Measurements from ENCODE around the gene TBL1X.

Gene TBL1X

DNA sequence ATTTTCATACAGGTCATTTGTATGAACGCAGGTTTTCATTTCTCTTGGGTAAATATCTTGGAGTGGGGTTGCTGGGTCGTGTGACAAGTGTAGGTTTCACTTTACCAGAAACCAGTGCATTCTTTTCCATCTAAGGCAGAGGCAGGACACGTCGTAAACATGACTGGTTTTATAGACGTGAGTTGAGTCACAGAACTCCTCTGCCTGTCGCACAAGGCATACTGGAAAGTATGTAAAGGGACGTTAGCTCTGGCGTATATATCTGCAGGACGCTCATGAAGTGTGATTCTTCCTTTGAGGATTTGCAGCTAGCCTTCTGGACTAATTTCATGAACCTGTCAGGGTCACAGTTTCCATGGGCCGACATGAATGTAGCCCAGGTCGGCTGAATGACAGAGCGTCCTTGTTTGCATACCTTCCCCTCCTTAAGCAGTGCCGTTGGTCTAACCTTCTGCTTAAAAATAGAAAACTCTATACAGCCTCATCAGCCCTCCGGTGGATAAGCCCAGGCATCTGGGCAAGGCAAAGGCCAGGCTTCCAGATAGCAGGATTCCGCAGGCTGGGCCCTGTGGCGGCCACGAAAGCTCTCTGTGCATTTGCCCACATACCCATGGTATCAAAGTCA lies 194.8 kb downstream of the TBL1X start:
- Histone ChIP-seq H3K27ac (no peak overlapping the region), H4K20me1 (no peaks in the 10 kb centered on the region), H3K4me3 (no peak overlapping the region), H3K9ac (no peak overlapping the region), H3K36me3 (peaks cover 82% of the 10 kb centered on the region), H3K27me3 (no peaks in the 10 kb centered on the region), H3K4me1 (peaks cover 15% of the 10 kb centered on the region), H3K9me3 (0 out of 2 replicates have a peak, but pooled peaks cover 4% of the 10 kb centered on the region), H3K4me2 (no peak overlapping the region)
- TF ChIP-seq Cebpa-rat (IDR thresholded peaks at IDR 0.05) = no peak

DNA sequence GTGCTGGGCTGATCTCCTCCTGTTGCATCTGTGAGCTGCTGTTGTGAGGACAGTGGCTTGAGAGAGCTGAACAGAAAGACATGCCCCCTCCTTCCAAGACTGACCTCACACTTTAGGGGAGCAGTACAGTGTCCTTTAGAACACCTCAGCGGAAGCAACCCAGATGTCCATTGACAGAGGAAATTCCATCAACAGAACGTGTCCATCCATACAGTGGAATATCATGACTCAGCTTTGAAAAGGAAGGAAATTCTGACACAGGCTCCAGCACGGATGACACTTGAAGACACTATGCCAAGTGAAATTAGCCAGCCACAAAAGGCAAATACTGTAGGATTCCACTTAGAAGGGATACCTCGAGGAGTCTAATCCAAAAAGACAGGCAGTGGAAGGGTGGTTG lies 197.3 kb downstream of the TBL1X start:
- H3K27me3 ChIP-seq = no peaks in the 10 kb centered on the region
- no peak for TF ChIP-seq Cebpa-rat (IDR thresholded peaks at IDR 0.05)
- H4K20me1 ChIP-seq = no peaks in the 10 kb centered on the region
- H3K4me1 ChIP-seq = peaks cover 8% of the 10 kb centered on the region; the same call in 1 of the 2 replicates
- no peak overlapping the region for H3K4me2 ChIP-seq
- 0 out of 2 replicates have a peak, but pooled peaks cover 12% of the 10 kb centered on the region for H3K9me3 ChIP-seq
- no peak overlapping the region for H3K4me3 ChIP-seq
- peaks cover 63% of the 10 kb centered on the region for H3K36me3 ChIP-seq
- no peak overlapping the region for H3K9ac ChIP-seq
- no peak overlapping the region for H3K27ac ChIP-seq

DNA sequence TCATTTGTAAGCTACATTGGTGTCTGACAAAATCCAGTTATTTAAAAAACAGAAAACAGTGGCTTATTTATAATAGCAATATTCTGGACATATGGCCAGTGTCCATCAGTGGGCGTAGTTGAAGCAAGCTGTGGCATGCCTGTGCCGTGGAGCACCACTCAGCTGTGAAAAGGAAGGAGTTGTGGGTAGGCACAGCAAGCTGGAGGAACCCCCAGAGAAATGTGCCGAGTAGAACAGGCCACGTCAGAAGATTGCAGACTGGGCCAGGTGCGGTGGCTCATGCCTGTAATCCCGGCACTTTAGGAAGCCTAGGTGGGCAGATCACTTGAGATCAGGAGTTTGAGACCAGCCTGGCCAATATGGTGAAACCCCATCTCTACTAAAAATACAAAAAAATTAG lies 198.4 kb downstream of the TBL1X start:
- Histone ChIP-seq H3K4me1 (peaks cover 8% of the 10 kb centered on the region; the same call in 1 of the 2 replicates), H3K4me2 (no peak overlapping the region)

DNA sequence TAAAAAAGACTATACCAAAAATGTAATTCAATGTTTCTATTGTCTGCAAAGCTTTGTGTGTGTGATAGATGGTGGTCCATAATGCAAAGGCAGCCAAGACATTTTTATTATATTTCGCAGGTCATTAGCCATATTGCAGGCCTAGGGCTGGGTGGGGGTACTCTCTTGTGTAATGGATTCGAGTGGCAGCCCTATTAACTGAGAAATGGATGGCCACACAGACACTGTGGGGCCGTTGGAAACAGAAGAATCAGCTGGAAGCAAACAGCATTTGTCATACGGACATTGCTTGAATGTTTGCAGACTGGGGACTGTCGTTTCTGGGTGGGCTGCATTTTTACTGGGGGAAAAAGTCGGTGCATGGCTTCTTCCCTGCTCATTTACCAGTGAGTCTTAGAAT lies 199.4 kb downstream of the TBL1X start:
- no peaks in the 10 kb centered on the region for H3K27me3 ChIP-seq
- no peak for TF ChIP-seq Cebpa-rat (IDR thresholded peaks at IDR 0.05)
- peaks cover 51% of the 10 kb centered on the region for H3K36me3 ChIP-seq
- H3K9ac ChIP-seq = no peak overlapping the region
- peaks cover 8% of the 10 kb centered on the region; the same call in 1 of the 2 replicates for H3K4me1 ChIP-seq
- no peak overlapping the region for H3K4me3 ChIP-seq
- H3K9me3 ChIP-seq = 0 out of 2 replicates have a peak, but pooled peaks cover 10% of the 10 kb centered on the region
- H3K27ac ChIP-seq = no peak overlapping the region
- 0 out of 2 replicates have a peak, but pooled peaks cover 5% of the 10 kb centered on the region for H4K20me1 ChIP-seq
- H3K4me2 ChIP-seq = no peak overlapping the region

More for the DNA sequence above, 198.4 kb downstream of the TBL1X start:
- no peak overlapping the region for H3K9ac ChIP-seq
- H4K20me1 ChIP-seq = no peaks in the 10 kb centered on the region
- no peak overlapping the region for H3K27ac ChIP-seq
- 0 out of 2 replicates have a peak, but pooled peaks cover 10% of the 10 kb centered on the region for H3K9me3 ChIP-seq
- no peak overlapping the region for H3K4me3 ChIP-seq
- no peak for TF ChIP-seq Cebpa-rat (IDR thresholded peaks at IDR 0.05)
- peaks cover 53% of the 10 kb centered on the region for H3K36me3 ChIP-seq
- H3K27me3 ChIP-seq = no peaks in the 10 kb centered on the region

DNA sequence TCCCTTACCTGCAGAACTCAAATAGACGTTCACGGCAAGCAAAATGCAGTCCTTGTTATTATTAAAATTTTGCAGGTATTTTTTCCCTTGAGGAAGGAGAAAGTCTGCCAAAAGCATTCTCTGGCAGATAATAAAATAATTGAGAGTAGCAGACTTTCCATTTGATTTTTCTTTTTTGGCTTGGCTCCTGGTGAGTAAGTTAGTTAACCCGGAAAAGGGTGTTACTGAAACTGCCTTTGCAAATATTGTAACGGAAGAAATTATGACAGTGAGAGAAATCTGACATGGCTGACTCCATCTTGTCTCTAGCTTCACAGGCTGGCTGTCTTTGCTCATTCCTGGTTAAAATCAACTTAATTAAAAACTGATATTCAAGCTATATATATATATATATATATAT lies 200.3 kb downstream of the TBL1X start:
- Histone ChIP-seq H3K4me1 (peaks cover 8% of the 10 kb centered on the region; the same call in 1 of the 2 replicates), H3K4me2 (no peak overlapping the region), H3K27me3 (no peaks in the 10 kb centered on the region), H3K4me3 (no peak overlapping the region), H3K9ac (no peak overlapping the region), H3K9me3 (0 out of 2 replicates have a peak, but pooled peaks cover 10% of the 10 kb centered on the region), H3K36me3 (peaks cover 42% of the 10 kb centered on the region), H3K27ac (no peak overlapping the region), H4K20me1 (0 out of 2 replicates have a peak, but pooled peaks cover 5% of the 10 kb centered on the region)
- TF ChIP-seq Cebpa-rat (IDR thresholded peaks at IDR 0.05) = no peak

DNA sequence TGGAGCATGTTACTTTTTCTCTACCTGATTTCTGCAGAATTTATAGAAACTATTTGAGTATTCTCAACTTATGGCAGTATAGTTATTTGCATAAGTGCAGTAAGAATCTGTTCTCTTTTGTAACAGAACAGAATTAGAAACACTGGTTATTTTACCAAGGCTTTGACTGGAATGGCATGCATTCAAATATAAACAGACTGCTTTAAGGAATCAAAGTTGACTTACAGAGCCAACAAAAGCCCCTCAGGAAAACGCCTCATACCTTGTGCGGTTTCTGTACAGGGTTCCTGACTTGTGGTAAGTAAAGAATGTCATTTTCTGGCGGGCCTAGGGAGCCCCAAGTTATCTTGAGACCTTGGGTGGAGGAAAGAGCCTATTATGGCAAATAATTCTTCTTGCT lies 203.7 kb downstream of the TBL1X start:
- peaks cover 37% of the 10 kb centered on the region for H3K36me3 ChIP-seq
- H3K9ac ChIP-seq = no peak overlapping the region
- H4K20me1 ChIP-seq = 0 out of 2 replicates have a peak, but pooled peaks cover 5% of the 10 kb centered on the region
- H3K27me3 ChIP-seq = no peaks in the 10 kb centered on the region
- H3K4me3 ChIP-seq = no peak overlapping the region
- no peak for TF ChIP-seq Cebpa-rat (IDR thresholded peaks at IDR 0.05)
- H3K4me1 ChIP-seq = no peaks in the 10 kb centered on the region; the same call in 1 of the 2 replicates
- H3K4me2 ChIP-seq = no peak overlapping the region
- no peak overlapping the region for H3K27ac ChIP-seq
- 0 out of 2 replicates have a peak, but pooled peaks cover 10% of the 10 kb centered on the region for H3K9me3 ChIP-seq

DNA sequence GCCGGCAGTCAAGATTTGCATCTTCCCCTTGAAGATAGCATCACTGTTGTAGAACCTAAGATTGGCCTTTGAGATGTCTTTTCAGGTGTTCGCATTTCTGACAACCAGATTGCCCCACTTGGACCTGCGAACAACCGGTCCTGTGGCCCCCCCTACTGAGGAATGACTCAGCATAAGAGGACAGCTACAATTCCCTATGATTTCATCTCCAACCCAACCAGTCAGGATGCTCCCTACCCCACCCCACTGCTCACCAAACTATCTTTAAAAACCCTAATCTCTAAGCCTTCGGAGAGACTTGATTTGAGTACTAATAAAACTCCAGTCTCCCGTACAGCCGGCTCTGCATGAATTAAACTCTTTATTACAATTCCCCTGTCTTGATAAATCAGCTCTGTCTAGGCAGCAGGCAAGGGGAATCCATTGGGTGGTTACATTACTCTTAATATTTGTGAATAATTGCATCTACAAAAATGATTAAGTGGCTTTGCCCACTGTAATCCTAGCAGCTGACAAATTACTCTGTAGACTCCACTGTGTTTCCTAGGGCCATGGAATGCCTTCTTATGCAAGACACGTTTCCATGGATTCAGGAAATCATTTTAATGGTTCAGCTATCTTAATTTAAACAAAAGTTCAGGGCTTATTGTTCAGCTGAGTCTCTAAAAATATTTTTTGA lies 205.4 kb downstream of the TBL1X start:
- Histone ChIP-seq H3K9me3 (0 out of 2 replicates have a peak, but pooled peaks cover 5% of the 10 kb centered on the region), H3K4me1 (no peaks in the 10 kb centered on the region), H3K36me3 (peaks cover 31% of the 10 kb centered on the region), H3K4me3 (no peak overlapping the region), H3K9ac (no peak overlapping the region), H3K4me2 (no peak overlapping the region), H3K27me3 (no peaks in the 10 kb centered on the region), H3K27ac (no peak overlapping the region), H4K20me1 (0 out of 2 replicates have a peak, but pooled peaks cover 5% of the 10 kb centered on the region)
- TF ChIP-seq Cebpa-rat (IDR thresholded peaks at IDR 0.05) = no peak

DNA sequence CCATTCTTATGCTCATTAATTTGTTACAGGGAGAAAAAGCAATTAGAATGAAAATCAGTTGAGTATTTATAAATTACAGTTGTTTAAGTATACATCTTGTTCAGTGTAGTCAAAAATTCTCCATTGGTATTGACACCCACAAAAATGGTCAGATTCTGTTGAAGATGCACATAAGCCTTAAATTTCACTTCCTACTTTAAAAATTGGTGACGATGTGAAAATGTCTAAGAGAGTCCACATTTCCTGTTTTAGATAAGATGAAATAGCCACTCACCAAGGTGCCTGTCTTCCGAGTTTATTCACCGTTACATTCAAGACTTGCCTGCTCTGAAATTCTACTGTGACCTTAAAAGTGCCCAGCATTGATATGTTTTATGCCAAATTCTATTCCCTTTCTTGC lies 207.1 kb downstream of the TBL1X start:
- Histone ChIP-seq H3K36me3 (peaks cover 36% of the 10 kb centered on the region), H3K27me3 (no peaks in the 10 kb centered on the region), H4K20me1 (0 out of 2 replicates have a peak, but pooled peaks cover 8% of the 10 kb centered on the region), H3K4me3 (no peak overlapping the region), H3K9ac (no peak overlapping the region), H3K4me1 (no peaks in the 10 kb centered on the region), H3K27ac (no peak overlapping the region), H3K4me2 (no peak overlapping the region), H3K9me3 (peaks cover 7% of the 10 kb centered on the region; the same call in 1 of the 2 replicates)
- TF ChIP-seq Cebpa-rat (IDR thresholded peaks at IDR 0.05) = no peak

DNA sequence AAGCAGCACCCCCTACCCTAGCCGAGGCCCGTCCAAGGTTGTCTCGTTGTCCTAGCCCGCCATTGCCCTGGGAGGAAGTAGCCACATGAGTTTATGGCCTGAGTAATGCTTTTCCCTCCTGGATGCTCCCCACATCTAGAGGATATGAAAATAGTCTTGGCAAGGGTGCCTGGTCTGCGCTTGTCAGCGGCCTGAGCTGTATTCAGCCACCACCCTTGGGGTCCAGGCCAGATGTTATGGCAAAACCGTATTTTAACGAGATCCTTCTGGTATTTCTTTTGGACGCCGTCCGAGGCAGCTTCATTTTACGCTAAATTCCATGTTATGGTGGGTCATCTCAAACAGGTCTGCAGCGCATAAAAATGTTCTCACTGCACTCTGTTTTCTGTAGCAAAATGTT lies 211.4 kb downstream of the TBL1X start:
- Histone ChIP-seq H3K4me2 (no peak overlapping the region), H3K9me3 (peaks cover 7% of the 10 kb centered on the region; the same call in 1 of the 2 replicates), H3K36me3 (peaks cover 50% of the 10 kb centered on the region), H3K4me1 (no peaks in the 10 kb centered on the region), H3K9ac (no peak overlapping the region), H3K4me3 (no peak overlapping the region), H4K20me1 (0 out of 2 replicates have a peak, but pooled peaks cover 7% of the 10 kb centered on the region), H3K27ac (no peak overlapping the region), H3K27me3 (no peaks in the 10 kb centered on the region)
- TF ChIP-seq Cebpa-rat (IDR thresholded peaks at IDR 0.05) = no peak

DNA sequence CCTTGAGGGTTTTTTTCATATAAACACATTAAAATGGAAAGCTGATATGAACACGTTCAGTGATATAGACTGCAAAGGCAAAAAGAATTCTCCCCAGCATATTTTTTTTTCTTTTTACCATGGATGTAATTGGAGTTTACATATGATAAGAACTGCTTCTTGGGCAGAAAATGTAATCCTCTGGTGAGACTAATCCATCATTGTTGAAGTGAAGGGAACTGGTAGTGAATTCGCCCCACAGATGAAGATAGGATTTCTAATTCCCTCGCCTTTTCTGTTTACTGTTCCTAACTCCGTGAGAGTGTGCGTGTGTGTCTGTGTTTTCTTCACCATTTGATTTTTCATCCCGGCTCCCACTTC lies 211.9 kb downstream of the TBL1X start:
- Histone ChIP-seq H3K4me2 (no peak overlapping the region), H3K4me3 (no peak overlapping the region), H3K9ac (no peak overlapping the region), H4K20me1 (peaks cover 8% of the 10 kb centered on the region; the same call in 1 of the 2 replicates), H3K27me3 (no peaks in the 10 kb centered on the region), H3K9me3 (peaks cover 7% of the 10 kb centered on the region; the same call in 1 of the 2 replicates), H3K36me3 (peaks cover 50% of the 10 kb centered on the region), H3K4me1 (no peaks in the 10 kb centered on the region), H3K27ac (no peak overlapping the region)
- no peak for TF ChIP-seq Cebpa-rat (IDR thresholded peaks at IDR 0.05)

All from BLaER1 (cell line).